ENCODE measurements around the gene SLC48A1.

The SLC48A1 gene

GRCh38 chr12:47763481-47764346 lies 9.3 kb upstream of the SLC48A1 start:
- DNase-seq: no peak
- TF ChIP-seq CTCF (IDR thresholded peaks at IDR 0.05; ENCODE audit: low read depth, low read length, missing control alignments): no peak
- Histone ChIP-seq H3K36me3 (replicated peaks) (no peaks in the 10 kb centered on the region), H3K27me3 (replicated peaks) (no peaks in the 10 kb centered on the region), H3K27ac (no peak overlapping the region), H3K4me3 (ENCODE audit: low read depth, low read length) (no peak overlapping the region)
- in situ Hi-C loops (cut with HindIII; ENCODE audit: low pct_ligation_motif_present, low sequenced_read_pairs): no loop called here

- Histone ChIP-seq H3K27me3 (replicated peaks) (no peaks in the 10 kb centered on the region), H3K4me3 (ENCODE audit: low read depth, low read length) (no peak overlapping the region), H3K27ac (no peak overlapping the region), H3K36me3 (replicated peaks) (no peaks in the 10 kb centered on the region)
- DNase-seq: no peak
- in situ Hi-C loops (cut with HindIII; ENCODE audit: low pct_ligation_motif_present, low sequenced_read_pairs): no loop called here
- no peak for TF ChIP-seq CTCF (IDR thresholded peaks at IDR 0.05; ENCODE audit: low read depth, low read length, missing control alignments)
These were observed 6.4 kb upstream of the SLC48A1 start for GRCh38 chr12:47766502-47767215.

GRCh38 chr12:47767216-47767724 lies 5.8 kb upstream of the SLC48A1 start:
- no peak for DNase-seq

GRCh38 chr12:47768323-47768811 lies 4.7 kb upstream of the SLC48A1 start:
- Histone ChIP-seq H3K27me3 (replicated peaks) (no peaks in the 10 kb centered on the region), H3K27ac (no peak overlapping the region), H3K36me3 (replicated peaks) (no peaks in the 10 kb centered on the region), H3K4me3 (ENCODE audit: low read depth, low read length) (no peak overlapping the region)
- DNase-seq: no peak
- no peak for TF ChIP-seq CTCF (IDR thresholded peaks at IDR 0.05; ENCODE audit: low read depth, low read length, missing control alignments)
- in situ Hi-C loops (cut with HindIII; ENCODE audit: low pct_ligation_motif_present, low sequenced_read_pairs): no loop called here

More at GRCh38 chr12:47767216-47767724, 5.8 kb upstream of the SLC48A1 start:
- in situ Hi-C loops (cut with HindIII; ENCODE audit: low pct_ligation_motif_present, low sequenced_read_pairs): no loop called here
- TF ChIP-seq CTCF (IDR thresholded peaks at IDR 0.05; ENCODE audit: low read depth, low read length, missing control alignments): peak; percentile 72
- no peaks in the 10 kb centered on the region for H3K27me3 ChIP-seq (replicated peaks)
- H3K4me3 ChIP-seq (ENCODE audit: low read depth, low read length): no peak overlapping the region
- no peak overlapping the region for H3K27ac ChIP-seq
- H3K36me3 ChIP-seq (replicated peaks): no peaks in the 10 kb centered on the region

- H3K27ac ChIP-seq: no peak overlapping the region
- TF ChIP-seq CTCF (IDR thresholded peaks at IDR 0.05; ENCODE audit: low read depth, low read length, missing control alignments): no peak
- in situ Hi-C loops (cut with HindIII; ENCODE audit: low pct_ligation_motif_present, low sequenced_read_pairs): no loop called here
- no peaks in the 10 kb centered on the region for H3K27me3 ChIP-seq (replicated peaks)
- H3K36me3 ChIP-seq (replicated peaks): no peaks in the 10 kb centered on the region
- DNase-seq: no peak
- no peak overlapping the region for H3K4me3 ChIP-seq (ENCODE audit: low read depth, low read length)
These were observed 3.6 kb upstream of the SLC48A1 start for GRCh38 chr12:47769234-47770085.

All from brain microvascular endothelial cell (primary cell).